ENCODE results near the gene TNFRSF8.
"Not testable (repeated sequence)": the region's sequence is repeated elsewhere in the genome, so short reads cannot be mapped to it uniquely, and the experiment has no call there.

The TNFRSF8 gene

DNA sequence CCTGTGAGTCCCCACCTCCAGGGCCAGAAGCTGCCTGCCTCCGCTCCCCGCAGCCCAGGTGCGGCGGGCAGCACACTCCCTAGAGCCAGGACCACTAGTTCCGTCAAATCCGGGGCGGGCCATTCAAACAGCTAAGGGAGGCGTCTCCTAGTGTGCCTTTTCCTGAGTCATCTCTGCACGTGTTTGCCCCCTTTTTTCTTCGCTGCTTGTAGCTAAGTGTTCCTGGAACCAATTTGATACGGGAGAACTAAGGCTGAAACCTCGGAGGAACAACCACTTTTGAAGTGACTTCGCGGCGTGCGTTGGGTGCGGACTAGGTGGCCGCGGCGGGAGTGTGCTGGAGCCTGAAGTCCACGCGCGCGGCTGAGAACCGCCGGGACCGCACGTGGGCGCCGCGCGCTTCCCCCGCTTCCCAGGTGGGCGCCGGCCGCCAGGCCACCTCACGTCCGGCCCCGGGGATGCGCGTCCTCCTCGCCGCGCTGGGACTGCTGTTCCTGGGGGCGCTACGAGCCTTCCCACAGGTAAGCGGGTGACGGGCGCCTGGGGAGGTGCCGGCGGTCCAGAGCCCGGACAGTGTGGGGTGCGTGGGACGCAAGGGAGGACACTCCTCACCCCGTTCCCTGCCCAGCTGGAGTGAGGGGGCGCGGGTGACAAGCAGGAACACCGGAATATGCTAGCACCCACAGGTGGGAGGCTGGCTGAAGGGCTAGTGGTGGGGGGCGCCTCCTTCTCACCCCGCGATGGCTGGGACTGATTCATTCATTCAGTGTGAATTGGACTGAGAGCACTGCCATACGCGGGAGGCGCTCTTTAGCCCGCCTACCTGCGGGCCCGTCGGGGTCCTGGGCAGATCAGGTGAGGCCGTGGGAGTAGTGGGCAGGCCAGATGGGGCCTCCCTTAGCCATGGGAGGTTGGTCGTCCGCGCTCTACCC lies at the start of gene TNFRSF8:
Gene TNFRSF8, plus strand, starts transcription at position 163 of the 932 bp plus-strand sequence. Its CDS starts 296 bp downstream, at position 459.
- DNase-seq (ENCODE audit: low read depth, low spot score), result no peak

DNA sequence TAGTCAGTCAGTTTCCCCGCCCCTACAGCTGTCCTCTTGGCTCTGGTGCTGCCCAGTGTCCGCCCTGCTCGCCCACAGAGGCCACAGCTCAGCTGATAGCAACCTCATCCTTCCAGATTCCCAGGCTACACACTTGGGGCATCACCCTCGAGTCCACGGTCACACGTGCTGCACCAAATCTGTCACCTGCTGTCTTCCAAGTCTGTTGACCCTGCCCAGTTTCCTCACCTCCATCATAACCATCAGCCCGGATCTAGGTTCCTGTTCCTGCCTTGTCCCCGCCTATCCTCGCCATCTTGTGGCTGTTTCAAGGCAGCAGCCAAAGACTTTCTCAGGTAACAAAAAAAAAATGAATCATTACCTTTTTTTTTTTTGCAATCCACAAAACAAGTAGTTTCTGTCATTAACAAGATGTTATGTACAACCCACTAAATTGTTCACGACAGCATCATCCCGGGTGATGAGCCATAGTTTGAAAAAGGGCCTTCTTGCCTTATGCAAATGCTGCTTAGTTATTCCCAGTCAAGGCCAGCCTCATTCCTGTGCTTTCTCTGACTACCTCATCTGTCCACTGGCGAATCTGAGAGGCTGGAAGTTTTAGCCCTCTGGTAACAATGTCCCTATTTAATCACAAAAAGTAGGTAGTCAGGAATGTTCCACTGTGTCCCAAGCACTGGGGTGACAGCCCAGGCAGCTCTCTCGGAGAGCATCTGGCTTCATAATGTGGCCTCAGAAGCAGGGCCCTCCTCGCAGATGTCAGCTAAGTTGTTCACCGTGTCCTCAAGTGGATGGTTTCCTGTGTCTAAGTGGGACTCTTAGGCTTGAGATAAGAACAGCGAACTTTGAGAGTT lies 48.7 kb upstream of the TNFRSF8 start:
- peak; percentile 44 for DNase-seq (ENCODE audit: low read depth, low spot score)

GRCh38 chr1:12015001-12015491 lies 48.1 kb upstream of the TNFRSF8 start:
- no peak for DNase-seq (ENCODE audit: low read depth, low spot score)

GRCh38 chr1:12015499-12015898 lies 47.6 kb upstream of the TNFRSF8 start:
- no peak for DNase-seq (ENCODE audit: low read depth, low spot score)

DNA sequence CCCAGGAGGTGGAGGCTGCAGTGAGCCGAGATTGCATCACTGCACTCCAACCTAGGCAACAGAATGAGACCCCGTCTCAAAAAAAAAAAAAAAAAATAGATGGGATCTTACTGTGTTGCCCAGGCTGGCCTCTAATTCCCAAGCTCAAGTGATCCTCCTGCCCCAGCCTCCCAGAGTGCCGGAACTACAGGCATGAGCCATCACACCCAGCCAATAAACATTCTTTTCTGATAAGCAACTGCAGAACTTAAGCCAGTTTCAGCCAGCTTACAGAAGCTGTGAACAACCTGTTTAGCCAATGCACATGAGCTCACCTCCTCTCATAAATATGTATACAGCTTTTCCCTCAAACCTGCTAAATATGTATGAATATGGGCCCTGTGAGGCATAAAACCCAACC lies 46.9 kb upstream of the TNFRSF8 start:
- DNase-seq (ENCODE audit: low read depth, low spot score), result peak; percentile 21

DNA sequence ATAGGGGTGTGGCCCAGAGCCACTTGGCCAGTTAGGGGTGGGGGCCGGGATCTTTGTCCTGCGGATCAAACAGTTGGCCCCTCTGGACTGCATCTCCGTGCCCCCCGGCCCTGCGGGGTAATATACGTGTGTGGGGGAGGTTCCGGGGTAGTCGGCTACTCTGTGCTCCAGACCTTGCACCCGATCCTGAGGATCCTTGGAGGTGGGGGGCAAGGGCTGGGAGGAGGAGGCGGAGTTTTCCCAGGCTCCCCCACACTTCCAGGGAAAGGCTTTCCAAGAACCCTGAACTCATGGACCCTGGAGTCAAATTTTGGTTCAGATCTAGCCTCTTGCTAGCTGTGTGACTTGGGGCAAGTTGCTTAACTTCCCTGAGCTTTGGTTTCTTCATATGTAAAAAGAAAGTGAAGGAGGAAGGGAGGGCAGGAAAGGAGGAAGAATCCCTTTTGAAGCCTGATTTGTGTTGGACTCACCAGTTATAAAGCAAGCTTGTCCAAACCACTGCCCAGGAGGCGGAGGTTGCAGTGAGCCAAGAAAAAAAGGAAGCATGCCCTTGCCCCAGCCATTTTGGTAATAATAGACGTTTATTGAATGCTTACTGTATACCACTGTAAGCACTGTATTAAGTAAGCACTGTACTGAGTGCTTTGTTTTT lies 43.1 kb upstream of the TNFRSF8 start:
- DNase-seq (ENCODE audit: low read depth, low spot score), result peak; percentile 23

GRCh38 chr1:12021616-12022015 lies 41.5 kb upstream of the TNFRSF8 start:
- no peak for DNase-seq (ENCODE audit: low read depth, low spot score)

DNA sequence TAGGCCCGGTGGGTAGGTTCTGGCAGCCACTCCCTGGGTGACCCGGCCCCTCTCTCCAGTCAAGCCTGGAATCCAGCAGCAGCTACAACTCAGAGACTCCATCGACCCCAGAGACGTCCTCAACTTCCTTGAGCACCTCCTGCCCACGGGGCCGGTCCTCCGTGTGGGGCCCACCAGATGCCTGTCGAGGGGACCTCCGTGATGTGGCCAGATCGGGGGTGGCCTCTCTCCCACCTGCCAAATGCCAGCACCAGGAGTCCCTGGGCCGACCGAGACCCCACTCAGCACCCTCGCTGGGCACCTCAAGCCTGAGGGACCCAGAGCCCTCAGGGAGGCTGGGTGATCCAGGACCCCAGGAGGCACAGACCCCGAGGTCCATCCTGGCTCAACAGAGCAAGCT lies 41.1 kb upstream of the TNFRSF8 start:
- DNase-seq (ENCODE audit: low read depth, low spot score), result no peak

GRCh38 chr1:12026586-12026985 lies 36.5 kb upstream of the TNFRSF8 start:
- DNase-seq (ENCODE audit: low read depth, low spot score), result no peak

DNA sequence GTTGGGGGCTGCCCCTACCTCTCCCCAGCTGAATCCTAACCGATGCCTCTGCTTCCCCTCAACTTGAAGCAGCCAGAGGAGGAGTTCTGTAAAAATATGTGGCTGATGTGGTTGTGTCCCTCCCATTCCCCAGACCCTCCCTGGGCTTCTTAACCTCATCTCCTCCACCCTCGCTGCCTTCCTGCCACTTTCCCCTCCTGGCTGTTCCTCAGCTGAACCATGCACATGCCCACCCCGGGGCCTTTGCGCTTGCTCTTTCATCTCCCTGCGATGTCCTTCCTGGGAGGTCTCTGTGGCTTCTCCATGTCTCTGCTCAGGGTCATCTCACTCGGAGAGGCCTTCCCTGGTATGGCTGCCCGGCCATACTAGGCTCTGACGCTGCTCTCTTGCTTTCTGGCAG lies 34.9 kb upstream of the TNFRSF8 start:
- no peak for DNase-seq (ENCODE audit: low read depth, low spot score)

- no peak for DNase-seq (ENCODE audit: low read depth, low spot score)
These were observed 34.1 kb upstream of the TNFRSF8 start for GRCh38 chr1:12028957-12029511.

DNA sequence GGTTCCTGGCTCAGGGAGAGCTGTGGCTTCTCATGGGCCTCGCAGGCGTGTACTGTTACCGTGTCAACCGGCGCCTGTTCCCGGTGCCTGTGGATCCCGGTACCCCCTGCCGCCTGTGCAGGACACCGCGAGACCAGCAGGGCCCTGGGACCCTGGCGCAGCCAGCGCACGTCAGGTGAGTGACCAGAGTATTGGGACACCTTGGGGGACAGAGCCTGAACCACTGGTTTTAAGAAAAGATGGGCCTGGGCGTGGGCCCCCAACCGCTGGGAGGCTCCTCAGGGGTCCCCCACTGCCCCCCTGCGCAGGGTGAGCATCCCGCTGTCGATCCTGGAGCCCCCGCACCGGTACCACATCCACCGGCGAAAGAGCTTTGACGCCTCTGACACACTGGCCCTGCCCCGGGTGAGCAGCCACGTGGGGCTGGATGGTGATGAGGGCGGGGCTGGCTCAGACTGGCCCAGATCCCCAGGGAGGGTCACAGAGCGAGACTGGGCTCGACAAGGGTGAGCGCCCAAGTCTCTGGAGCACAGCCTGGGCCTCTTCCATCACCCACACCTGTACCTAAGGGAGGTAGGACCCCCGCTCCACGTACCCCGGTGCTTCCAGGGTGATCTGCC lies 33.3 kb upstream of the TNFRSF8 start:
- no peak for DNase-seq (ENCODE audit: low read depth, low spot score)

GRCh38 chr1:12031039-12031980 lies 31.8 kb upstream of the TNFRSF8 start:
- DNase-seq (ENCODE audit: low read depth, low spot score), result peak; percentile 41

DNA sequence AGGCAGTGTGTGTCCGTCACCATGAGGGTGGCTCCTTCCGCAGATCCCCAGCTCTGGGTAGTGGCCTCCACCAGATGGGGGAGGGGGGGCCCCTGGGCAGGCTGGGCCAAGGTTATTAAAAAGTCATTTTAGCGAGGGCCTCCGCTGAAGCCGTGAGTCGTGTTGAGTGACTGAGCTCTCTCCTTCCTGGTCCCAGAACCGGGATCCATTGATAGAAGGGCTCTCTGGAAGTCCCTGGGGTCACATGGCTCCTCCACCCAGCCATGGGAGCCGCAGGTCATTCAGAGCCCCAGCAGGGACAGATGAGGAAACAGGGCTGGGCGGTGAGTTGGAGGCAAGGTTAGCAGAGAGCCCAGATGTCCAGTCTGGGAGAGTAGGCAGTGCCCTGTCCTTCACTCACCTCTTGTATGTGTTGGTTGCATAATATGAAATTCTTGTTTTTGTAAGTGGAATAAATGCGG lies 30.9 kb upstream of the TNFRSF8 start:
- no peak for DNase-seq (ENCODE audit: low read depth, low spot score)

- DNase-seq (ENCODE audit: low read depth, low spot score), result not testable (repeated sequence)
These were observed 29.7 kb upstream of the TNFRSF8 start for GRCh38 chr1:12033441-12033840.

GRCh38 chr1:12034381-12034801 lies 28.7 kb upstream of the TNFRSF8 start:
- DNase-seq (ENCODE audit: low read depth, low spot score), result peak; percentile 82

DNA sequence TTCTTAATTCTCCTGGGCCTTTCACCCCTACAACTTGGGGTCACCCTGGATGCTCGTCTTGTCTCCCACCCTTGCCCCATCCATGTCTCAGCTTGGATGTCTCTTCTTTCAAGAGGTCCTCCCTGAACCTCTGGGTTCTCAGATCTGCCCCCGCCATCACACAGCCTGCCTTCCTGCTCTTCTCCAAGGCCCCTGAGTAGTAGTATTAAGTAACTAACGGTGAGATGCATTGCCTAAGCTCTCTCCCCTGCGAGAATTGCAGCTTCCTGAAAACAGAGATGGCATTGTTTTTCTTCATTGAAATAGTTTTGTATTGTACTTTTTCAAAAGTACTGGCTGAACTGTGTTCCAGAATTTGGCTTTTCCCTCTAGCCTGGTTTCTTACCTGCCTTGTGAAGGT lies 27.8 kb upstream of the TNFRSF8 start:
- DNase-seq (ENCODE audit: low read depth, low spot score), result no peak

DNA sequence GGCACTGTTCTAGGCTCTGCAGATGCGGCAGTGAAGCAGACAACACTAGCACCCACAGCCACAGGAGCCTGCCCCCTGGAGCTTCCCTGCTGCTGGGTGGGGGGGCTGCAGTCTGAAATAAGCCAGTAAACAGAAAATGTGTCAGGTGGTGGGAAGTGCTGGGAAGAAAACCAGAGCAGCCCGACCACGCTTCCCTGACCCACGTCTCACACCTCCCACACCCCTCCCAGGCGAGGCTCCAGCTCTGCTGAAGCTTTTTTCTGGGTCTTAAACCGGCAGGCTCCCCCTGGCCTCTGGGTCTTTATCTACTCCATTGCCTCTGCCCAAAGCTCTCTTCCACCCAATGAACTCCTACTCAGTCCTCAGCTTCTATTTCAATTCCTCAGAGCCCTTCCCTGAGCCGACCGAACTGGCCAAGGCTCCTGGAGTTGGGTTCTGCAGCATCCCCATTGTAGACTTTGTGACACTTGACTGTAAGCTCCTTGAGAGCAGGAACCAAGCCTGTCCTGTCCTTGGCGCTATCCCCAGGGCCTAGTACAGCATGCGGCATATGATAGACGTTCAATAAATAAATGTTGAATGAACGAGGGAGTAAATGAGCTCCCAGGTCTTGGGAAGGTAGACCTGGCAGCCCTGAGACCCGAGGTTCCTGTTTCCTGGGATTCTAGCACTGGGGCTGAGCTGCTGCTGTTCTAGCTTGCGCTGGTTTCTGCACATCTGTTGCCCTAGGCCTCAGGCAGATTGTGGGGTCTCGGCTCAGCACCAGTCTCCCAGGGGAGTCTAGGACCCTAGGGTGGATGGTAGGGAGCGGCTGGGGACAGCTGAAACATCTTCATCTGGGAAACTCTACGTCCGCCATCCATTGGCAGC lies 25.4 kb upstream of the TNFRSF8 start:
- no peak for DNase-seq (ENCODE audit: low read depth, low spot score)
